ENCODE measurements around the gene HMCES.

Gene HMCES

GRCh38 chr3:129278439-129278965 is at the start of gene HMCES:
HMCES (plus strand) TSS chr3:129278870; CDS start chr3:129279733, 863 bp downstream.
- peak; percentile 73 for DNase-seq

DNA sequence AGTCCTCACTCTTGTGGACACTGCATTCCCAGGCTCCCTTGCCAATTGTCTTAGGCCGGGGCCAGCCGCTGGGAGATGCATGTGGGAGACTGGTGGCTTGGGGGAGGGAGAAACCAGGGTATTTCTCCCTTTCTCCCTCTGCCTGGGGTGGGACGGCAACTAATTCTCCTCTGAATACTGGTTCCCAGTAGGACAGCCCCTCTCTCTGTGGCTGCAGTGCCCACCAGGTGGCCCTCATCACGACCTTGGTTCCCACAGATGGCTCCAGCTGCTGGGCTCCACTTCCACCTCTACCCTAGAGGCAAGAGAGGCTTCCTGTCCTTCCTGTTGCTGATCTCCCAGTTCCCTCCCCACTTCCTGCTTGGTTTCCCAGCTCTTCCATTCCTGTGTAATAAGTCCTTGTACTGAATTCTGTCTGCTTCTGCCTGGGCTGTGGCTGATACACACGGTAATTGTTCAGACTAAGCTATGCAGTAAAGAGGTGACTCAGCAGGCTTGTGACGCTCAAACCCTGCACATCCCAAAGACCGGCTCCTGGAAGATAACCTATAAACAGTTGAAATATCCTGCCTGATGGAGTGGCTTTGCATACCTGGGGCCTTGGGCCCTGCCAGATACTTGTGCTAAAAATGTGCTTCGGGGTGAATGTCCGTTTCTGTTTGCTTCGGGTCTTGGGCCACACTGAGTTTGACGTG is 49.6 kb upstream of the HMCES start:
- no peak for DNase-seq

DNA sequence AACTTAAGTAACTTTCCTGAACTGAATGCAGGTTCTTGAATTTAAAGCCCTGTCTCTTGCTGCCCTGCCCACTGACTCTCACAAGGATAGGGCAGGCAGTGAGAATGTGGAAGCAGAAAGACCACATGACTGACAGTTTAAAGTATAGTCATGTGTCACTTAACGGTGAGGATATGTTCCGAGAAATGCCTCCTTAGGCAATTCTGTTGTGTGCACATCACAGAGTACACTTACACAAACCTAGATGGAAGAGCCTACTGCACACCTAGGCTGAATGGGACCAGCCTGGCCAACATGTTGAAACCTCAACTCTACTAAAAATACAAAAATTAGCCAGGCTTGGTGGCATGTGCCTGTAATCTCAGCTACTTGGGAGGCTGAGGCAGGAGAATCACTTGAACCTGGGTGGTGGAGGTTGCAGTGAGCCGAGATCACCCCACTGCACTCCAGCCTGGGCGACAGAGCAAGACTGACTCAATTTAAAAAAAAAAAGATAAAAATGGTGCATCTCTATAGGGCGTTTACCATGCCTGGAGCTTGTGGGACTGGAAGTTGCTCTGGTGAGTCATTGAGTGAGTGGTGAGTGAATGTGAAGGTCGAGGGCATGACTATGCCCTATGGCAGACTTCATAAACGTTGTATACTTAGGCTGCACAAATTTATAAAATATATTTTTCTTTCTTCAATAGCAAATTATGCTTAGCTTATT is 48.2 kb upstream of the HMCES start:
- DNase-seq: no peak

- DNase-seq: no peak
These were observed 47.1 kb upstream of the HMCES start for GRCh38 chr3:129231331-129232119.

GRCh38 chr3:129233538-129233937 is 45.1 kb upstream of the HMCES start:
- DNase-seq: no peak

DNA sequence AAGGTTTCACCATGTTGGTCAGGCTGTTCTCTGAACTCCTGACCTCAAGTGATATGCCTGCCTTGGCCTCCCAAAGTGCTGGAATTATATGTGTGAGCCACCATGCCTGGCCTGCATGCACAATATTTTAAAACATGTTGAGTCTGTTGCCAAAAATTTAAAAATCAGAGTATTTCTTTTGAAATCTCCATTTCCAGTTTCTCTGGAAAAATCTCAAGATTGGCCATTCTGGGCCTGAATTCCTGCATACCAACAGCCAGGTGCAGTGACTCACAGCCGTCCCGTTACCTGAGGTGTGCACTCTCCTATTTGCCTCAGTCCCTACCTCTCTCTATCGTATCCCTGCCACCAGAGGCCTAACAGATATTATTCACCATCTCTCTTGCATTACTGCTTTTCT is 44.2 kb upstream of the HMCES start:
- no peak for DNase-seq

GRCh38 chr3:129235344-129235917 is 43.2 kb upstream of the HMCES start:
- DNase-seq: no peak

GRCh38 chr3:129238945-129239705 is 39.5 kb upstream of the HMCES start:
- no peak for DNase-seq

GRCh38 chr3:129239991-129240390 is 38.7 kb upstream of the HMCES start:
- no peak for DNase-seq

- no peak for DNase-seq
These were observed 38.2 kb upstream of the HMCES start for GRCh38 chr3:129240436-129240835.

DNA sequence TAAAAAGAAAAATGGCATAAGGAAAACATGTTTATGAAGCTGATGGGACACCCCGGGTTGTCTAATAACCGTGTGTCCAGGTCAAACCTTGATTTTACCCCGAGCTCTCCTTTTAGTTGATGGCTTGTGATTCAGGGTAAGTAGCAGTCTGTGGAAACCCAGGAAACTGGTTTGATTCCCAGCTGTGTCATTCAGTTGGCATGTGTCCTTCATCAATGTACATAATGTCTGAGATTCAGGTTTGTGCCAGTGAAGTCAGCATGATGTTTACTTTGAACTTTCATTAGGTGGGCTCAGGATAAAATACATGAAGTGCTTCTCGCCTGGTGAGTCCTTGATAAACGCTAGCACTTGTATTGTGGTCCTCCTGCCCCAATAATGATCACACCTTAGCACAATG is 33.5 kb upstream of the HMCES start:
- no peak for DNase-seq

GRCh38 chr3:129245641-129246306 is 32.9 kb upstream of the HMCES start:
- DNase-seq: peak; percentile 76

GRCh38 chr3:129246636-129247035 is 32.0 kb upstream of the HMCES start:
- DNase-seq: no peak

DNA sequence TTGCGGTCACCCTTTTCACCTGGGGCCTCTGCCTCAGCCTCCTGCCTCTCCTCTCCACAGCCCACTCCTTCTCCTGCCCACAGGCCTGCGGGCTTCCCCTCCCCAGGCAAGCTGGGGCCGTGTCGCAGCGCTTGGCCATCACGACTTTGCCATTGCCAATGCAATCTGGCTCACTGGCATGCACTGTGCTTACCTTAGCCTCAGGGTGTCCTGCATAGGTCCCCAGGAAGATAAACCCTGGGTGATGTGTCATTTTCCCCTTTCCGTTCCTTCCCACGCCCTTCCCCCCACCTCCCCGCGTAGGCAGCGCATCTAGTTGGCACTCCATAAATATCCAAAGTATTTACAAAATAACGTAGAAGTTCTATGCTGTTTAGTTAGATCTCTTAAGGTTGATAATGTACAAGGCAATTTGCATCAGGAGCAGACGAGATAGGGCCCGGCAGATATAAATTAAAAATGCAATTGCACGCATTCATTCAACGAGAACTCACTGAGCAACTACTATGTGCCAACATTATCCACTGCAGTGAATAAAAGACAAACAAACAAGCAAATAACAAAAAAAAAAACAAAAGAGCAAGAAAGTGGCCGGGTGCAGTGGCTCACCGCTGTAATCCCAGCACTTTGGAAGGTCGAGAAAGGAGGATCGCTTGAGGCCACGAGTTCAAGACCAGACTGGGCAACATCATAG is 30.2 kb upstream of the HMCES start:
- DNase-seq: no peak

DNA sequence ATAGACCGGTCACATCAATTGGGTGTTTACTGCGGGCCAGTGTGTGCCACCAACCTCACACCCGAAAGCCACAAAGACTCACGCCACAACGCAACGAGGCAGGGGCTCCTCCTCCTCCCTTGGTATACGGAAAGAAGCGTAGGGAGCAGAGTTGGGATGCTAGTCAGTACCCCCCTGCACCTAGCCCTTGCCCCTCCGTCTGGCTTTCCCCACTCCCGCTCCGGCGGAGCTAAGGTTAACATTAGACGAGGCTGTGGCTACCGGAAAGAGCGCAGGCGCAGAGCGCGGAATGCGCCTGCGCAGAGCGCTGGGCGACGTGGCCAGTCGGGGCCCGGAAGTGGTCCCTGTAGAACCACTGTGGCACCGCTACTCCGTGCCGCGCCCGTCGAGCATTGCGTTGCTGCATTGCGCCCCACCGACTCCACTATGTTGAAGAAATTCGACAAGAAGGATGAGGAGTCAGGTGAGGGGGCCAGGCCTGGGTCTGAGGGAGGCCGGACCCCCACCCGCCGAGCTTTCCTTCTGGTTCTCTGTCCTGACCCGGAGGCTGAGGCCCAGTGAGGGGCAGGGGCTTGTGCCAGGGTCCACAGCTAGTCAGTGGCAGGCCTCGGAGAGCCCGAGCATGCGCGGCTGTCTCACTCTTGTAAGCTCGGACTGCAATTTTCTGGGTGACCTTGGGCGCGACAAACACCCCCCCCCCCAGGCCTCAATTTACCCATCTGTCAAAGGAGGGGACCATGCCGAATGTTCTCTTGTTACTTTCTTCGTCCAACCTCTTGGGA is 29.2 kb upstream of the HMCES start, which contains the start of gene COPG1:
Gene COPG1 (plus strand): TSS at position 323 of the 782 bp plus-strand sequence. CDS start 104 bp downstream, at position 427.
- DNase-seq: peak; percentile 50

GRCh38 chr3:129252748-129253147 is 25.9 kb upstream of the HMCES start:
- DNase-seq: no peak

DNA sequence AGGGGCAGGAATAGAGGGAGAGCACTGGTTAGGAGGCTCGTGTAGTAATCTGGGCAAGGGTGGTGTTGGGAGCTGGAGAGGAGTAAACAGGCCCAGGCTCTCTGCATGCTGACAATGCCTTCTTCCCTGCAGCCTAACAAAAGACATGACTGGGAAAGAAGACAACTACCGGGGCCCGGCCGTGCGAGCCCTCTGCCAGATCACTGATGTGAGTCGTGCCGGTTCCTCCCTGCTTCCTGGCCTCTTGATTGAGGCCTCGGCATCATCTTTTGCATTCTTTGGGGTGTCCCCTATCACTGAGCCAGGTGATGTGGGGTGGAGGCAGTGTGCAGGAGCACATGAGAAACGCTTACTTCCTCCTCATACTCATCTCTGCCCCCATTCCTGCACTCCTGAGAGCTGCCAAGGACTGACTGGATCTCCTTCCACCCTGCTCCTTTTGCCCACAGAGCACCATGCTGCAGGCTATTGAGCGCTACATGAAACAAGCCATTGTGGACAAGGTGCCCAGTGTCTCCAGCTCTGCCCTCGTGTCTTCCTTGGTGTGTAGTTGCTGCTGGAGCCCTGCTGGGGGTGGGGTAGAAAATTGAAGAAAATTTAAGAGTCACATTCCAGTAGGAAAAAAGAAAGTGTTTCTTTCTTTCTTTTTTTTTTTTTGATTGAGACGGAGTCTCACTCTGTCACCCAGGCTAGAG is 24.0 kb upstream of the HMCES start:
- no peak for DNase-seq

- no peak for DNase-seq
These were observed 22.4 kb upstream of the HMCES start for GRCh38 chr3:129256270-129256669.

DNA sequence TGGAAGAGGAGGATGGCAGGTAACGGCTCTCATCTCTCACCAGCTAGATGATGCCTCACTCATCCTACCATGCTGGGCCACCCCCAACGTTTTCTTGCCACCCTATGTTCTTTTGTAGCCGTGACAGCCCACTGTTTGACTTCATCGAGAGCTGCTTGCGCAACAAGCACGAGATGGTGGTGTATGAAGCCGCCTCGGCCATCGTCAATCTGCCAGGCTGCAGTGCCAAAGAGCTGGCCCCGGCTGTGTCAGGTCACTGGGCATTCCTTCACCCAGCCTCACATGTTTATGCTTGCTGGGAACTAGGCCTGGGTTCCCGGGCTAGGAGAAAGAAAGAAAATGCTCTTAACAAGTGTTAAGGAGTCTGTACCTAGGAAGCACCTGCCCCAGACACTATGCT is 21.1 kb upstream of the HMCES start:
- DNase-seq: no peak
